Measurements from ENCODE around the gene TRABD2A. TPM values are rescaled to one million over a fixed set of nuclear protein-coding genes. Genes with fewer than 3 reads are reported as not detected.

TRABD2A gene
- total and polyA plus RNA-seq, 2 of the 13 experiments (the other 11 are each of a cell fraction or from before 2014, with no cell fraction given) = 0.15 TPM; not detected in 1

GRCh38 chr2:84919885-84920580 is 39.1 kb upstream of the TRABD2A start (continued):
- TF ChIP-seq ZHX2 (IDR thresholded peaks at IDR 0.05; ENCODE audit: low read depth) (peak; percentile 64; the same call in 1 of the 2 replicates), ZHX2 (CRISPR knock-in tag; IDR thresholded peaks at IDR 0.05; ENCODE audit: borderline replicate concordance) (no peak), GATA4 (IDR thresholded peaks at IDR 0.05; ENCODE audit: borderline replicate concordance, low read depth) (no peak), ZSCAN21 (CRISPR knock-in tag; IDR thresholded peaks at IDR 0.05; ENCODE audit: borderline replicate concordance) (no peak), ZMAT3 (CRISPR knock-in tag; conservative IDR thresholded peaks at IDR 0.05) (peak; percentile 32; the same call in 1 of the 2 replicates), MXI1 (IDR thresholded peaks at IDR 0.05; ENCODE audit: borderline replicate concordance, low read depth, low read length) (peak; percentile 42; the same call in 2 of the 3 replicates), GLMP (CRISPR knock-in tag; IDR thresholded peaks at IDR 0.05; ENCODE audit: borderline replicate concordance) (no peak), ZNF451 (CRISPR knock-in tag; IDR thresholded peaks at IDR 0.05) (no peak), TEAD2 (CRISPR knock-in tag; IDR thresholded peaks at IDR 0.05) (no peak), KLF11 (CRISPR knock-in tag; IDR thresholded peaks at IDR 0.05) (0 out of 2 replicates have a peak, but pooled peaks have one; percentile 44), ZNF552 (CRISPR knock-in tag; IDR thresholded peaks at IDR 0.05; ENCODE audit: borderline replicate concordance) (no peak), ZNF749 (CRISPR knock-in tag; IDR thresholded peaks at IDR 0.05; ENCODE audit: borderline replicate concordance) (0 out of 2 replicates have a peak, but pooled peaks have one; percentile 15), ZNF484 (CRISPR knock-in tag; IDR thresholded peaks at IDR 0.05; ENCODE audit: borderline replicate concordance, low read depth) (no peak), PHF20 (CRISPR knock-in tag; IDR thresholded peaks at IDR 0.05) (no peak), POLR2AphosphoS5 (IDR thresholded peaks at IDR 0.05; ENCODE audit: low read depth, low read length) (peak; percentile 49; the same call in 1 of the 2 replicates), JUN (CRISPR knock-in tag; IDR thresholded peaks at IDR 0.05) (peak; percentile 82), MYPOP (CRISPR knock-in tag; IDR thresholded peaks at IDR 0.05) (peak; percentile 59; the same call in 1 of the 2 replicates), ZNF335 (CRISPR knock-in tag; IDR thresholded peaks at IDR 0.05) (0 out of 2 replicates have a peak, but pooled peaks have one; percentile 47), ZBTB37 (CRISPR knock-in tag; IDR thresholded peaks at IDR 0.05) (no peak), AKAP8 (CRISPR knock-in tag; IDR thresholded peaks at IDR 0.05) (no peak)
